GM18858 (cell line): ENCODE data around the gene BAHCC1.

Source experiments
- ATAC-seq: cut with Tn5 transposase; IDR thresholded peaks from one replicate; pipeline ENCODE4 v1.9.1; 2021; ENCODE audit not compliant: unreplicated experiment

BAHCC1 gene

GRCh38 chr17:81458628-81459027 is 63.4 kb downstream of the BAHCC1 start:
- no peak for ATAC-seq

DNA sequence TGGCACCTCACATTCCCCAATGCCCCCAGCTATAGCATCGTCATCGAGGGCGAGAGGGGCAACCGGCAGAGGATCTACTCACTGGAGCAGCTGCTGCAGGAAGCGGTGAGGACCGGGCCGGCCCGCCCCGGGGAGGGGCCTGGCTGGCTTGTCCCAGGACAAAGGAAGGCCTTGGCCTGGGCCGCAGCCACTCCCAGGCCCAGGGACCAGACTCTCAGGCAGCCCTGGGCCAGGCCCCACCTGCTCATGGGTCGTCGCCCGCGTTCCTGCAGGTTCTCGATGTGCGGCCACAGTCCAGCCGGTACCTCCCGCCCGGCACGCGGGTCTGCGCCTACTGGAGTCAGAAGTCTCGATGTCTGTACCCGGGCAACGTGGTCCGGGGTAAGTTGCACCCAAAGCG is 64.0 kb downstream of the BAHCC1 start:
- no peak for ATAC-seq

DNA sequence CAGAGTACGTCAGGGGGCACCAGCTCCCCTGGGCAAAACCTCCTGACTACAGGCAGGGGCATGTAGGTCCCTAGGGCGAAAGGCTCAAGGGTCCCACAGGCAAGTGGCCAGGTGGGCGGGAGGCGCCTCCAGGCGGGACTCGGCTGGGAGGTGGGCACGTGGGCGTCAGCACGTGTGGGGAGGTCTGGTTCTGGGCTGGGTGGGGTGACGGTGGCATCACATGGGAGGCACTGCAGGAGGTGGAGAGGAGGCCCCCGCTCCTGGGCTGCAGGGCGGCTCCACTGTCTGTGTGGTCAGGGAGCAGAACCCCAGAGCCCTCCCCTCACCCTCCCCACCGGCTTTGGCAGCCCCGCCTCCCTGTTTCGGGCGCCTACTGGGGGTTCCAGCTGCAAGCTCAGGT is 64.6 kb downstream of the BAHCC1 start:
- no peak for ATAC-seq

DNA sequence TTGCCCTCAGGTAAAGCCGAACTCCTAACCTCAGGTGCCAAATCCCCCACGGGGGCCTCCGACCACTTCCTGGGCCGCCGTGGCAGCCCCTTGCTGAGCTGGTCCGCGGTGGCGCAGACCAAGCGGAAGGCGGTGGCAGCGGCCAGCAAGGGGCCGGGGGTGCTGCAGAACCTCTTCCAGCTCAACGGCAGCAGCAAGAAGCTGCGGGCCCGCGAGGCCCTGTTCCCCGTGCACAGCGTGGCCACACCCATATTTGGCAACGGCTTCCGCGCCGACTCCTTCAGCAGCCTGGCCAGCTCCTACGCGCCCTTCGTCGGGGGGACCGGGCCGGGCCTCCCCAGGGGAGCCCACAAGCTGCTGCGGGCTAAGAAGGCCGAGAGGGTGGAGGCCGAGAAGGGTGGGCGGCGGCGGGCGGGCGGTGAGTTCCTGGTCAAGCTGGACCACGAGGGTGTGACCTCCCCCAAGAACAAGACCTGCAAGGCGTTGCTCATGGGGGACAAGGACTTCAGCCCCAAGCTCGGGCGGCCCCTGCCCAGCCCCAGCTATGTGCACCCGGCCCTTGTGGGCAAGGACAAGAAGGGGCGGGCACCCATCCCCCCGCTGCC is 65.7 kb downstream of the BAHCC1 start:
- ATAC-seq = no peak

DNA sequence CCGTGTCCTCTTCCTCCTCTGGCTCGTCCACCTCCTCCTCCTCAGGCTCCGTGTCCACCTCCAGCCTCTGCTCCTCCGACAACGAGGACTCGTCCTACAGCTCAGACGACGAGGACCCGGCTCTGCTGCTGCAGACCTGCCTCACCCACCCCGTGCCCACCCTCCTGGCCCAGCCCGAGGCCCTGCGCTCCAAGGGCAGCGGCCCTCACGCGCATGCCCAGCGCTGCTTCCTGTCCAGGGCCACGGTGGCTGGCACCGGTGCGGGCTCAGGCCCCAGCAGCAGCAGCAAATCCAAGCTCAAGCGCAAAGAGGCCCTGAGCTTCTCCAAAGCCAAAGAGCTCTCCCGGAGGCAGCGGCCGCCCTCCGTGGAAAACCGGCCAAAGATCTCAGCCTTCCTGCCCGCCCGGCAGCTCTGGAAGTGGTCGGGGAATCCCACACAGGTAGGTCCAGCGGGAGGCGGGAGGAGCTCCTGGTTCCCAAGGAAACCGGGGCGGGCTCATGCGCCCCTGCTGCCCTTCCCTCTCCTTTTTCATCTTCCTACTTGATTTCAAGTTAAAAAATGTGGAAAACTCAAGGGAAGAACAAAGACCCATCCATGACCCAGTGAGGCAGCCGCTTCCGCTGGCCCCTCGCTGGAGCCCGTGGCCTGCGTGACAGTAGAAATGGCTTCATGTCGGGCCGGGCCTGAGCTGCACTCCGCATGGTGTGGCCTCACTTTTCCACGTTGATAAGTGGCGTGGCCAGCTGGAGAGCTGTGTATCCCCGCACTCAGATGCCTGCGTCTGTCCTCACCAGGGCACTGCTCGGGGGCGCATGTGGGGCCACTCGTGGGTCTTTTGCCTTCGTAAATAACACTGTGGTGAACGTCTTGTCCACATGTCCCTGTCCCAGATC is 66.6 kb downstream of the BAHCC1 start:
- no peak for ATAC-seq

GRCh38 chr17:81462506-81463125 is 67.4 kb downstream of the BAHCC1 start:
- ATAC-seq = no peak

- no peak for ATAC-seq
Measured at GRCh38 chr17:81463506-81463905, 68.2 kb downstream of the BAHCC1 start.

GRCh38 chr17:81464586-81464985 is 69.3 kb downstream of the BAHCC1 start:
- no peak for ATAC-seq

GRCh38 chr17:81465910-81466309 is 70.7 kb downstream of the BAHCC1 start:
- no peak for ATAC-seq

- no peak for ATAC-seq
Measured at GRCh38 chr17:81466564-81467472, 71.6 kb downstream of the BAHCC1 start.

GRCh38 chr17:81468111-81468769 is 73.0 kb downstream of the BAHCC1 start:
- no peak for ATAC-seq

DNA sequence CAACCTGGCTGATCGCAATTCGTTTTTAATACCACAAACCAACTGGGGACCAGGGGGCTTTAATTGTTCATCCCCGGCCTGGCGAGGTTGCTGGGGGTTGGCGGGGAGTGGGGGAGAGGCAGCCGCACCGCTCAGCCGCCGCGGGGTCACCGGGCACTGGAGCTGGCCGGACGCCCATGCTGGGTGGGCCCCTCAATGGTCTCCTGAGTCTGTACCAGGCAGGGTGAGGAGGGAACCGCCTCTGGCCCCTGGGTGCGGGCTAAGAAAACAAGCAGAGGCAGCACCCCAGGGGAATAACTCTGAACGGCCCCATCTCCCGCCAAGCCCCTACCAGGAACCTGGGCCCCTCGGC is 73.5 kb downstream of the BAHCC1 start:
- ATAC-seq = no peak

DNA sequence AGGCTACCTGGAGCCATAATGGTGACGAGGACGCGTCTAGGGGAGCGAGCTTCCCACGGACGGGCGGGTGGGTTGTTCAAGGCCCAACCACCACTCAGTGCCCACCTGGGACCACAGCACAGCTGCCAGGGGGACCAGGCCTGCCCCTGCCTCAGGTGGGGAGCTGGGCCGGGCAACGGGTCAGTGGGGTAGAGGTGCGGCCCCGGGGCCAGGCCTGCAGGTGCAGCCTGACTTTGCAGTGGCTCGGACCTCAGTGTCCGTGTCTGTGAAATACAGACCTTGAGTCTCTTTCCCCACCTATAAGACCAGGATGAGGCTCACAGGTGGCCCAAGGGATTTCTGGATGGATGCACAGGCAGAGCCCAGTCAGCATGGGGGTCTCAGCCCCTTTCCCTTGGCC is 74.0 kb downstream of the BAHCC1 start:
- ATAC-seq = no peak

DNA sequence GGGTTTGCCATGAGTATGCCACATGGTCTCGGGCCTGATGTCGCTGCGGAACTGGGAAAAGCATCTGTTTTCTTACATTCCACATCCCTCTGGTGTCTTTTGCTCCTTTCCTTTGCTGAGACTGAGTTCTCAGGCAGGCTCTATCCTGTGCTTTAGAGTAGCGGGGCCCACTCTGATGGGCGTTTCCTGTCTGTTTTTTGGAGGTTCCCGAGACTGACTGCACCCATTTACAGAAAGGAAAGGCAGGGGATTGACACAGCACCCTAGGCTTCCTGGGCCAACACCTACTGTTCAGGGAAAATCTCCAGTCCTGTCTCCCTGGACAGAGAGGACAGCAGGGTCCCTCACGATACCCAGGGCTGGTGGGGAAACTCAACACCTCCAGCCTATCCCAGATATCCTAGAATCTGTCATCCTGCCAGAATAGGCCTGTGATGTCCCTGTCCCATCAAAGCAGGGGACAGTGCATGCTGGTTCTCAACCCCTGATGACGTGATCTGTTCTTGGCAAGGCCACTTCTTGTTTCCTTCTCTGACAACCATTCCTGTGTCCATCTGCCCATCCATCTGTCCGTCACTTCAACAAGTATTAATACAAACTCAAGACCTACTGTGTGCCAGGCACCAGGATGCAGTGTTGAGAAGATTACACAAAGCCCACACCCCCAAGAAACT is 75.2 kb downstream of the BAHCC1 start:
- ATAC-seq = no peak

DNA sequence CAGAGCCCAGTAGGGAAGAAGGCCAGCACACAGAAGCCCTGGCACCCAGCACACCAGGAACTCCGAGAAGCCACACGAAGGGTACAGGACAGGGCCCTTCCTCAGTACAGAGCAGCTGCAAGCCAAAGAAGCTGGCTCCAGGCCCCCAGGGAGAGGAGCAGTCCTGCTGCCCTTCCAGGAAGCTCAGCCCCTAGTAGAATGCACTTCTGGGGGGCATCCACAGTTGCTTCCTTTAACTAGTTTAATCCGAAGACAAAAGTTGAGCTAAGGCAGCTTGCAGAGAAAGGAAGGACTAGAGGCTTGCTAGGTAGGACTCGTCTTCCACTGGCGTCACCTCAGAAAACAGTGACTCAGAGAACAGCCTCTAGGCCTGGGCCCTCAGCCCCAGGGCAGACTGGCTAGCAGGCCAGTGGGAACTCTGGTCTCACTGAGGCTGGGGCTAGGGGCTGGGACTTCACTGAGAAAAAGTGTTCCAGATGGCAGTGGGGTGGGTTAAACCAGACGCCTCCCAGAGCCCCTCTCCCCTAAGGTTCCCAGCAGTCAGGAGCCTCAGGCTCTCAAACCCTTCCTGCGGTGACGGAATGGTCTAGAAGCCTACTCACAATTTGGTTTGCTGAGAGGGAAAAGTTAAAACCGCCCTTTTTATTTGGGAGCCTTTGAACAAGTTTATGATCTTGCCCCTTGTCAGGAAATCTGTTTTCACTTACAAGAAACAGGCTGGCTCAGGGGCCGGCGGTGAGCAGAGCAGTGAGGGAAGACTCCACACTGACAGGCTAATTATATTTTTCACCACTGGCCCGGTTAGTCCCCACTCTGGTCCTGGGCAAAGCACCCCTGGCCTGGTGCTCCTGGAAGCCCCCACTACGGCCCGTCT is 75.9 kb downstream of the BAHCC1 start:
- no peak for ATAC-seq

GRCh38 chr17:81471818-81472456 is 76.7 kb downstream of the BAHCC1 start:
- ATAC-seq = no peak

- no peak for ATAC-seq
Measured at GRCh38 chr17:81473019-81473418, 77.8 kb downstream of the BAHCC1 start.

DNA sequence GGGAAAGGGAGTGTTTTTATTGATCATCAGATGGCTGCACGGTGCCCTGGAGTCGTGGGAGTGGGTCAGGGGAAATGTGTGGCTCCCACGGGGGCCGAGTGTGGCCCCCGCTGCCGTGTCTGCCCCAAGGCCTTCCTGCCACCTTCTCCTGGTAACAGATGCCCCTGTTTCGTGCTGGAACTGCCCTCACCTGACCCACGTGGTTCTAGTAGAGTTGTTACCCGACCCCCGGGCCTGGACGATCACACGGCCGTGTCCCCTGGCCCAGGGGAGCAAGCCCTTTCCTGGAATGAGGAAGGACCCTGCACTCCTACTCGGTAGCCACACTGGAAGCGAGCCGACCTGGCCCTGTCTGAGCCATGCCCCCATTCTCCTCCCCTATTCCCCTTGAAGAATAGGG is 79.7 kb downstream of the BAHCC1 start:
- ATAC-seq = no peak

DNA sequence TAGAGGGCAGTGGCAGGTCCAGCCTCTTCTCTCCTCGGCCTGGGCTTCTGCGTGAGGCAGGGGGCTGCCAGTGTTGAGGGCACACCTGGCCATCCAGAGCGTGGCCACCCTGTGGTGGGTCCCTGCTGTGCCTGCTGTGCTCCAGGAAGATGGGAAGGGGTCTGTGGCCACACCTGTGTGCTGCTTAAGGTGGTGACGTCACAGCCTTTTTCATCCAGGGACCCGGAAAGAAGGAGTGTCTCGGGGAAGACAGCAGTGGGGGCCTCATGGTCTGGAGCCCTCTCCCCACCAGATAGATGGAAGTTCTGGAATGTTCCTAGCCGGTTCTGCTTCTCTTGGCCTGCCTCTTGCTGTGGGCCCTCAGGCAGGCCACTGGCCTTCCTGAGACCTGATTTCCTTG is 80.8 kb downstream of the BAHCC1 start:
- ATAC-seq = no peak
